Fibroblast of the aortic adventitia (primary cell): ENCODE data around the gene COX11. TPM values are rescaled to one million over a fixed set of nuclear protein-coding genes. Genes with fewer than 3 reads are reported as not detected.

Experiments used
- DNase-seq: peaks from one replicate; pipeline ENCODE4 v3.0.0-alpha.2; 2010; ENCODE audit warnings: low read depth
- H3K4me3 ChIP-seq: 2 replicates; pipeline ENCODE4 v1.5.1; 2011; ENCODE audit warnings: low read depth, mild to moderate bottlenecking, control low read depth, low read length, moderate library complexity
- CTCF ChIP-seq: IDR thresholded peaks from 2 replicates; pipeline ENCODE4 v1.5.1; 2011; ENCODE audit warnings: mild to moderate bottlenecking, low read length, control low read depth, inconsistent platforms; ENCODE audit not compliant: insufficient read depth
- total RNA-seq: library from RNA; depleted of rRNA; stranded (reverse); fragments of >200 nt; gene quantifications from 2 replicates; pipeline ENCODE4 v1.2.3, GENCODE V29; 2012; ENCODE audit warnings: low replicate concordance

Gene COX11
- total RNA-seq, 1 donor, result 37.8 TPM

GRCh38 chr17:54937018-54937417 is 31.4 kb downstream of the COX11 start:
- TF ChIP-seq CTCF, result no peak
- DNase-seq, result no peak
- H3K4me3 ChIP-seq, result no peak overlapping the region

- H3K4me3 ChIP-seq, result no peak overlapping the region
- no peak for TF ChIP-seq CTCF
- DNase-seq, result no peak
Measured at GRCh38 chr17:54935471-54935870, 33.0 kb downstream of the COX11 start.

- no peak for TF ChIP-seq CTCF
Measured at GRCh38 chr17:54933921-54934320, 34.5 kb downstream of the COX11 start.

GRCh38 chr17:54932711-54933110 is 35.7 kb downstream of the COX11 start:
- no peak overlapping the region for H3K4me3 ChIP-seq
- no peak for DNase-seq
- no peak for TF ChIP-seq CTCF

More at GRCh38 chr17:54933921-54934320, 34.5 kb downstream of the COX11 start:
- no peak for DNase-seq
- H3K4me3 ChIP-seq, result no peak overlapping the region

GRCh38 chr17:54927525-54927924 is 40.9 kb downstream of the COX11 start:
- H3K4me3 ChIP-seq, result no peak overlapping the region
- TF ChIP-seq CTCF, result no peak
- DNase-seq, result no peak

GRCh38 chr17:54924405-54924804 is 44.0 kb downstream of the COX11 start:
- DNase-seq, result no peak
- TF ChIP-seq CTCF, result no peak
- no peak overlapping the region for H3K4me3 ChIP-seq

- no peak overlapping the region for H3K4me3 ChIP-seq
- no peak for DNase-seq
- TF ChIP-seq CTCF, result no peak
Measured at GRCh38 chr17:54920819-54921218, 47.6 kb downstream of the COX11 start.
